ENCODE results near the gene LTN1.

Gene LTN1

DNA sequence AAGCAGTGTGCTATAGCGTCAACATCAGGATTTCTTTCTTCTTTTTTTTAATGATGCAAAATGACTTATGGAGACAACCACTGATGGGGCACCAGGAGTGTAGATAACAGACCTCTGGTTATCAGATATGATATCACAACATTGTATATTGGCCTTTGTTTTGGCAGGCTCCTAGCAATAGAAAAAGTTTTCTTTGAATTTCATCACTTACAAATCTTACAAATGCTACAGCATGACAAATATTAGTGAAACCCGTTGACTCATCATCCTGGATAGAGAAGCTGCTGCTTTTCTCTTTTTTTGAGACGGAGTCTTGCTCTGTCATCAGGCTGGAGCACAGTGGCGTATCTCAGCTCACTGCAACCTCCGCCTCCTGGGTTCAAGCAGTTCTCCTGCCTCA lies 92.9 kb downstream of the LTN1 start:
- TF ChIP-seq, protein P1, sequence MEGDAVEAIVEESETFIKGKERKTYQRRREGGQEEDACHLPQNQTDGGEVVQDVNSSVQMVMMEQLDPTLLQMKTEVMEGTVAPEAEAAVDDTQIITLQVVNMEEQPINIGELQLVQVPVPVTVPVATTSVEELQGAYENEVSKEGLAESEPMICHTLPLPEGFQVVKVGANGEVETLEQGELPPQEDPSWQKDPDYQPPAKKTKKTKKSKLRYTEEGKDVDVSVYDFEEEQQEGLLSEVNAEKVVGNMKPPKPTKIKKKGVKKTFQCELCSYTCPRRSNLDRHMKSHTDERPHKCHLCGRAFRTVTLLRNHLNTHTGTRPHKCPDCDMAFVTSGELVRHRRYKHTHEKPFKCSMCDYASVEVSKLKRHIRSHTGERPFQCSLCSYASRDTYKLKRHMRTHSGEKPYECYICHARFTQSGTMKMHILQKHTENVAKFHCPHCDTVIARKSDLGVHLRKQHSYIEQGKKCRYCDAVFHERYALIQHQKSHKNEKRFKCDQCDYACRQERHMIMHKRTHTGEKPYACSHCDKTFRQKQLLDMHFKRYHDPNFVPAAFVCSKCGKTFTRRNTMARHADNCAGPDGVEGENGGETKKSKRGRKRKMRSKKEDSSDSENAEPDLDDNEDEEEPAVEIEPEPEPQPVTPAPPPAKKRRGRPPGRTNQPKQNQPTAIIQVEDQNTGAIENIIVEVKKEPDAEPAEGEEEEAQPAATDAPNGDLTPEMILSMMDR (IDR thresholded peaks at IDR 0.05; ENCODE audit: insufficient read depth, low read depth, low read length, missing control alignments) = no peak
- DNase-seq (ENCODE audit: low read depth) = peak; percentile 57
- no peak overlapping the region for H3K4me3 ChIP-seq (ENCODE audit: low read length)

DNA sequence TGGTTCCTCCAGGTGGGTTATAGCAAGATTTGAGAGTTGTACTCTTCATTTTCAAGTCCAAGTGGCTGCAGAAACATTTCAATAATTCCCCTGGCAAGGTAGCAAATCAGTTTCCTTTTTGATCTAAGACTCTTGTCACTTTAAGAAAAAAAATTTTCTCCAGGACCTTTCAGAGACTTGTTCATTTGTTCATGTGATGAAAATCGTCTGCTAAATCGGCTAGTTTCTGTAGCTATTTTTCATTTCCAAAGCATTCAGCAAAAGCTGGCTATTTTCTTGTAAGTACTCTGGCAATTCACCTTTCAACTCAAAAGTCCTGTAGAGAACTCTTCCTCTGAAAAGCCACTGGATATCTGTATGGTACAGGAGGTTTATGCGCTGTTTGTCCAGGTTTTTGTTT lies 93.5 kb downstream of the LTN1 start:
- no peak overlapping the region for H3K4me3 ChIP-seq (ENCODE audit: low read length)
- DNase-seq (ENCODE audit: low read depth) = no peak
- TF ChIP-seq, protein P1 (IDR thresholded peaks at IDR 0.05; ENCODE audit: insufficient read depth, low read depth, low read length, missing control alignments) = no peak

DNA sequence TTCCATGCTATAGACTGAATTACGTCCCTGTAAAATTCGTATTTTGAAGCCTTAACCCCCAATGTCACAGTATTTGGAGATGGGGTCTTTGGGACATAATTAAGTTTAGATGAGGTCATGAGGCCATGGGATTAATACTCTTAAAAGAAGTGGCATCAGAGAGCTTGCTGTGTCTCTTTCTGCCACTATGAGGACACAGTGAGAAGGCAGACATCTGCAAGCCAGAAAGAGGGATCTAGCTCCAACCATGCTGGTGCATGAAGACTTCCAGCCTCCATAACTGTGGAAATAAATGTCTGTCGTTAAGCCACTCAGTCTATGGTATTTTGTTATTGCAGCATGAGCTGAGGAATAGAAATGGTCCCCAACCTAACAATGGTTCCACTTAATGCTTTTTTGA lies 99.0 kb downstream of the LTN1 start:
- TF ChIP-seq, protein P1 (IDR thresholded peaks at IDR 0.05; ENCODE audit: insufficient read depth, low read depth, low read length, missing control alignments) = no peak
- H3K4me3 ChIP-seq (ENCODE audit: low read length) = no peak overlapping the region
- no peak for DNase-seq (ENCODE audit: low read depth)

DNA sequence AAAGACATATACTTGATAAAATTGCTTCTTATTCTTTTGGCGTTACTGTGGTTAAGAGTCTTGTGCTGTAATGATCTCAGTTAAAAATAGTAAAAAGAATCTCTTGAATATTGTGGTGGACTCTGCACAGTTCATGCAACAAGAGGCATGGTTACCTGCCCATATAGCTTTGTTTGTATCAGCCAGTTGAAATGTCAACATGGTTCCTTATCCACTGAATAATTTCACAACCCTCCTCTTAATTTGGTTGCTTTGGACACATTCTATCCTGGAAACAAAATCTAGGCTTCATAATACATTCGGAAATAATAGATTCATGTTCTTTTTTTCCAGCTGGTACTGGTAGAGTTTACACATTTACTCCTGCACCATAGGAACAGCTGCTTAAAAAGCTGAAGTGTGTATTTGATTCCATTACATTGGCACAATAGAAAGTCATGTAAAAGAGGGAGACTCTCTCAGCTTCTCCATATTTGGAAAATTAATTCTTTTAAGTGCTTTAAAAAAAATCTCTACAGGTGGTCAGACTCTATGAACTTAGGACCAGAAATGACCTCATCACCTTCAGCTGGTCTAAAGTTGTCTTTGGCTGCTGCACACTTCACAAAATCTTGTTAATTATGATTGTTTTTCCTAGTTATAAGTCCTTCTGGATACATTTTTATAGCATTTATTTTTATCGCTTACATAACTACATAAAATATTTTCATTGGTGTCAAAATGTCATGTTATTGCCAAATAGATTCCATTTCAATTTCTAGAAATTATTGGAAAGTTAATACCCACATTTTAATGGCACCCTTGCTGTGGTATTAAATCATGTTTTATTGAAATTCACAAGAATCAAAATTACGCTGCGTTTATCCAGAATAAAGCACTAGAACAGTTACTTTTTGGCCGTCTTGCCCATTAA lies 100.2 kb downstream of the LTN1 start:
- TF ChIP-seq, protein P1 (IDR thresholded peaks at IDR 0.05; ENCODE audit: insufficient read depth, low read depth, low read length, missing control alignments) = no peak
- H3K4me3 ChIP-seq (ENCODE audit: low read length) = no peak overlapping the region

DNA sequence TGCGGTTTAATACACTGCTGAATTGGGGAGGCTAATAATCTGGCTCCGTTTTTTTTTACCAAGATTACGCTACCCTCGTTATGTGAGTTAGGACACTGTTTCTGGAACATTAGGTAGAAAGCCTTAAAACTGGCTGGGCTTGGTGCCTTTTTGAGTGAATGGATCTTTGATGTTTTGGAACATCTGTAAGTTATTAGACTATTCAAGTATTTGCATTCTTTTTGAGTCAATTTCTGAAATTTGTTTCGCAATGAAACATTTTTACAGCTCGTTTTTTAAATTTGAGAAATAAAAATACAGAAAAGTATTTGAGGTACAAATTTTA lies 106.9 kb downstream of the LTN1 start:
- no peak for DNase-seq (ENCODE audit: low read depth)
- no peak overlapping the region for H3K4me3 ChIP-seq (ENCODE audit: low read length)
- TF ChIP-seq, protein P1 (IDR thresholded peaks at IDR 0.05; ENCODE audit: insufficient read depth, low read depth, low read length, missing control alignments) = no peak

More for the DNA sequence above, 100.2 kb downstream of the LTN1 start:
- no peak for DNase-seq (ENCODE audit: low read depth)

DNA sequence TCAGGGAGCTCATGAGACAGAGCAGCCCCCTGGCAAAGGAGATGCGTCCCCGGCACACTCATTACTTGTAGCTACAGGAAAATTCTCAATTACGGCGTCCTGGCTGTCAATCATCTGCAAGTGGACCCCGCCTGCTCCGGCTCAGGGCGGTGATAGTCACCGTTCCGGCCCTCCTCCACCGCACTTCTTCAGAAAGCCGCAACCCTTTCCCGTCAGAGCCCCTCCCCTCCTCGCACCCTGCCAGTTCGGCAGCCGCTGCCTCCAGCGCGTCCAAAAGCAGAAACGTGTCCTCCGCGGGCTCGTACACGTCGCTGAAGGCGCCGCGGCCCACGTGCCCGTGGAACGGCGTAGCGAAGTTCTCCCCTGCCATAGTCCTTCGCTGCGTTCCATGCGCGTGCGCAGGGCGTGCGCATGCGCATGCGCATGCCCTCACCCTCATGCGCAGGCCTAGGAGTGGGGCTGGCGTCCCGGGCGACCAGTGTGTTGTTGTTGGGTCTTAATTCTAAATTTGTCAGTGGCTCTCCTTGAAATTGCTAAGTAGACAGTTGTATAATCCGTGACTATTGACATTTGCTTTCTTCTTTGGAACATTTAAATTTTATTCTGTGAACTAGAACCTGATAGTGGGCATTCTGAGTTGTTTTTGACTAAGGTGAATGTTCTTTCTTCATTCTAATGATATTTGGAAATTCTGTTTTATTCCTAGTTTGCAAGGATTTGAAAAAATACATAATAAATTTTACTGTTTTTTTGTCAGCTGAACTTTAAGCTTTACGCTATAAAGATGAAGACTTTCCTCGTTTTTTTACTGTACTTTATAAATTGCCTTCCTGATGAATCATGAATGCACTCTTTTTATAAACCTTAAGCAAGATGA lies 107.5 kb downstream of the LTN1 start:
- H3K4me3 ChIP-seq (ENCODE audit: low read length) = peak overlapping the region; percentile 90
- TF ChIP-seq, protein P1 (IDR thresholded peaks at IDR 0.05; ENCODE audit: insufficient read depth, low read depth, low read length, missing control alignments) = no peak
- DNase-seq (ENCODE audit: low read depth) = peak; percentile 91

Data from epithelial cell of esophagus (primary cell).